ENCODE measurements around the gene PPP3CA.
"Not testable (repeated sequence)": the region's sequence is repeated elsewhere in the genome, so short reads cannot be mapped to it uniquely, and the experiment has no call there.

PPP3CA gene

DNA sequence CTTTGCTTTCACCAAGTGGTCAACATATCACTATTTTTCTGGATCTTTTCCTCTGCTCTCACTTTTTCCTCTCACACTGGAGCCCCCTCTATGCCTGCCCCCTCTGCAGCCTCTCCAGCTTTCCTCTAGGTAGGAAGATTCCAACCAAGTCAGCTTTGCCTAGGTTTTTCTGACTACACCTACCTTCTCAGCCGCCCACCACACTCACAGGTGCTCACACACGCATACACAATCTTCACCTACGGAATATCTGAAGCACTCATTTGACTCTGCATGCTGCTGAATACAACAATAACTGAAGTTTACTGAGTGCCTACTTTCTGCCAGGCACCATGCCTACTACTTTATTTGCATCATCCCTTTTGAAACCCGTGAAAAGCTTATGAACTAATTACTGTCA lies 328.0 kb downstream of the PPP3CA start:
- DNase-seq (ENCODE audit: low spot score): no peak
- FAIRE-seq: no peak

DNA sequence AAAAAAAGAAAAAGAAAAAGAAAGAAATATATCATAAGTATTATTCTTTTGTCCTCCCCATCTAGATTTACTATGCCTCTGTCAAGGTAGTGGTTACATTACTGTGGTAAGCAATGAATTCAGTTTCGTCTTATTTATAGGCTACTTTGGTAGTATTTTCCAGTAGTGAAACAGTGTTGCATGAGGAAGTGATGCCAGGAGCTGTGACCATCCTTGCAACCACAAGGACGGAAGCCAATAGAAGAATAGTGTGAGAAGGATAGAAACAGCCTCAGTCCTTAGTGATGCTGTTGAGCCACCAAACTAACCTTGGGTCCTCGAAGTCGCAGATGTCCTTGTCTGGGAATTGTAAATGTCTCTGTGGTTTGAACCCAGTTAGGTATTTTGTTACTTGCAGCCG lies 328.5 kb downstream of the PPP3CA start:
- FAIRE-seq (no peak), DNase-seq (ENCODE audit: low spot score) (no peak)

DNA sequence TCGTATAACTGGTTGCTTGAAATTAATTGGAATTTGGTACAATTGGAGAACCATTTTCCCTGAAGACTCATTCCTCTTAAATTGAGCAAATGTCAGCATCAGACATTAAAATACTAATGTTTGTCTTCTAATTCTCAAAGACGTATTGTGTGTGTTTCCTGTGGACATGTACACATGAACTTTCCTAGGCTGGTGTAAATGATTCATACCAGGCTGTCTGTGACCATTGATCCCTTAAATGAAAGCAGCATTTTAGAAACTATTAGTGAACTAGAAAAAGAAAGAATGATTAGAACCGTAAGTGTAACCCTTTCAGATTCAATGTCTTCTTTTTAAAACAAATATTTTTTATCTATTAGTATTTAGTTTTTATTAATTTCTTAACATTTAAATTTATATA lies 332.9 kb downstream of the PPP3CA start:
- DNase-seq (ENCODE audit: low spot score) (no peak), FAIRE-seq (no peak)

DNA sequence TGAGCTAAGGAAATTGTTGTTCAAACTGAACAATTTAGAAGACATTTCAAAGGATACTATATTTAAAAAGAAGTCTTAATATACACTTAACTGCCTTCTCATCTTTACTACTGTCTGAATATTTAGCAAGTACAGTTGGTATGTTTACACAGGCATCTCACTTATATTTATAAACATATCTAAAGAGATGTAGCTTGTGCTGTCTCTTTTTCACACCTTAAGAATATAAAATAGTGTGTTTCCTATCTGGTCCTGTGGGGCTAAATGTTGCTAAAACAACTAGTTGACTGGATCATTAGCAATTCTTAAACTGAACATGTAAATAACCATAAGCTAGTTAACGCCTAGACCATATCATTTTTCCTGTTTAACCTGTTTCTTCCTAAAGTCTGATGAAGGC lies 336.3 kb downstream of the PPP3CA start:
- FAIRE-seq (no peak), DNase-seq (ENCODE audit: low spot score) (no peak)

DNA sequence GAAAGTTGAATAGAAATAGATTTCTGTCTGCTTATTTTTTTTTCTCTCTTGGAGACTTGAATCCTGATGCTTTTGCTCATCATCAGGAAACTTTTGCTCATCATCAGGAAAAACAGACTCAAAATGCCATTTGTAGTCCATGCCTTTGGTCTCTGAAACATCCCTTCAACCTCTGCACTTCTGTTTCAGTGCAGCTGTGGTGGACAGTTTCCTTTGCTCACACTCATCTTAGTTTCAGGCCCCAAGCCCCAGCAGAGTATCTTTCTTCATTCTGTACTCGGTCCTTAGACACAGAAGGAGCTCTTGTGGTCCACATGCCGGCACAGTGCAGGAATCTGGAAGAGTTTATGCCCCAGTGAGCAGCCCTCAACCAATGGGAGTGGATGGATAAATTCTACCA lies 337.9 kb downstream of the PPP3CA start:
- peak; percentile 68 for FAIRE-seq
- DNase-seq (ENCODE audit: low spot score): no peak

DNA sequence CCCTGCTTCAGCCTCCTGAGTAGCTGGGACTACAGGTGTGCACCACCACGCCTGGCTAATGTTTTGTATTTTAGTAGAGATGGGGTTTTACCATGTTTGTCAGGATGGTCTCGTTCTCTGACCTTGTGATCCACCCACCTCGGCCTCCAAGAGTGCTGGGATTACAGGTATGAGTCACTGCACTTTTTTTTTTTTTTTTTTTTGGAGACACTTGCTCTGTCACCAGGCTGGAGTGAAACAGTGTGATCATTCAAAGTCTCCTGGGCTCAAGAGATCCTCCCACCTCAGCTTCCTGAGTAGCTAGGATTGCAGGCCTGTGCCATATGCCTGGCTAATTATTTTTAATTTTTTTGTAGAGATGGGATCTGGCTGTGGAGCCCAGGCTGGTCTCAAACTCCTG lies 338.8 kb downstream of the PPP3CA start:
- no peak for DNase-seq (ENCODE audit: low spot score)
- no peak for FAIRE-seq

DNA sequence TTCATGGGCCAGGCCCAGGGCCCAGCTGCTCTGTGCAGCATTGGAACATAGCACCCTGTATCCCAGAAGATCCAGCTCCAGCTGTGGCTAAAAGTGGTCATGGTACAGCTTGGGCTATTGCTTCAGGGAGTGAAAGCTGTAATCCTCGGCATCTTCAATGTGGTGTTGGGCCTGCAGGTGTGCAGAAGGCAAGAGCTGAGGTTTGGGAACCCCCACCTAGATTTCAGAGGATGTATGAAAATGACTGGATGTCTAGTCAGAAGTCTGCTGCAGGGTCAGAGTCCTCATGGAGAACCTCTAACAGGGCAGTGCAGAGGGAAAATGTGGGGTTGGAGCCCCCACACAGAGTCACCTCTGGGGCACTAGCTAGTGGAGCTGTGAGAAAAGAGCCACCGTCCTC lies 341.7 kb downstream of the PPP3CA start:
- no peak for DNase-seq (ENCODE audit: low spot score)
- FAIRE-seq: no peak

DNA sequence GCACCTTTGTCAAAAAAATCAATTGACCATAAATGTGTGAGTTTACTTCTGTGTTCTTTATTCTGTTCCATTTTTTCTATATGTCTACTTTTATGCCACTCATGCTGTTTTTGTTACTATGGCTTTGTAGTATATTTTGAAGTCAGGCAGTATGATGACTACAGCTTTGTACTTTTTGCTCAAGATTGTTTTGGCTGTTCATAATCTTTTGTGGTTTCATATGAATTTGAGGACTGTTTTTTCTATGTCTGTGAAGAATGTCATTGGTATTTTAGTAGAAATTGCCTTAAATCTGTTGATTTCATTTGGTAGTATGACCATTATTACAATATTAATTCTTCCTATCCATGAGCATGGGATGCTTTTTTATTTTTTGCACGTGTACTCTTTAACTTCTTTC lies 346.8 kb downstream of the PPP3CA start:
- no peak for FAIRE-seq

DNA sequence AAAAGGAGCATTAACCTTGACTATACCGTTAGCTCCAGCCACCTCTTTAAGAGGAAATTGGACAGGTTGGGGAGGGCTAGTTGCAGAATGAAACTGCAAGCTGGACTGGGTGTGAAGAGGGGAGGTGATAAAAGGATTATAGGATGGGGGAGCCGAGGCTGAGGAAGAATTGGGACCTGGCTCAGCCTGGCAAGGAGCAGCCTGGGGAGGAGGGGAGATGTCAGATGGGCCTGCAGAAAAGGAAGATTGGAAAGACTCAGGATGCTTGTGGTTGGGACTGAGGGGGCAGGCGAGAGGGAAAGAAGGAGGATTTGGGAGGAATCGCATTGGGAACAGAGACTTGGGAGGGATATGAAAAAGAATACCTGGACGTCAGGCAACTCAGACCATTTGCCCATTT lies 351.7 kb downstream of the PPP3CA start:
- no peak for DNase-seq (ENCODE audit: low spot score)
- no peak for FAIRE-seq

More for the DNA sequence above, 346.8 kb downstream of the PPP3CA start:
- DNase-seq (ENCODE audit: low spot score): no peak

DNA sequence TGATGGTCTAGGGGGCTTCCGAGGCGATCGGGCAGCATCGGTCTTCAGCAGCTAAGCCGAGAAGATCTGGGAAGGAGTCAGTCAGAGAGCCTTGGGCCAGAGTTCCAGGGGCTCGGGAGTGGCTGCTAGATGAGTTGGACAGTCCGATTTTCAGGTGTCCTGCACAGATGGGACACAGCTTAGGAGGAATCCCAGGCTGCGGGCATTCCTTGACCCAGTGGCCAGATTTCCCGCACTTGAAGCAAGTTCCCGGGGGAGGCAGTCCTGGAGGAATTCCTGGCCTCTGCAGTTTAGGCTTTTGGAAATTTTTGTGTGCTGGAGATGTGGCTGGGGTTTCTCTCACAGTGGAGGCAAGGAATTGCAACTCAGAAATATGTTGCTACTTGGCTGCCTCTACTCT lies 352.3 kb downstream of the PPP3CA start:
- DNase-seq (ENCODE audit: low spot score); FAIRE-seq: not testable (repeated sequence)

DNA sequence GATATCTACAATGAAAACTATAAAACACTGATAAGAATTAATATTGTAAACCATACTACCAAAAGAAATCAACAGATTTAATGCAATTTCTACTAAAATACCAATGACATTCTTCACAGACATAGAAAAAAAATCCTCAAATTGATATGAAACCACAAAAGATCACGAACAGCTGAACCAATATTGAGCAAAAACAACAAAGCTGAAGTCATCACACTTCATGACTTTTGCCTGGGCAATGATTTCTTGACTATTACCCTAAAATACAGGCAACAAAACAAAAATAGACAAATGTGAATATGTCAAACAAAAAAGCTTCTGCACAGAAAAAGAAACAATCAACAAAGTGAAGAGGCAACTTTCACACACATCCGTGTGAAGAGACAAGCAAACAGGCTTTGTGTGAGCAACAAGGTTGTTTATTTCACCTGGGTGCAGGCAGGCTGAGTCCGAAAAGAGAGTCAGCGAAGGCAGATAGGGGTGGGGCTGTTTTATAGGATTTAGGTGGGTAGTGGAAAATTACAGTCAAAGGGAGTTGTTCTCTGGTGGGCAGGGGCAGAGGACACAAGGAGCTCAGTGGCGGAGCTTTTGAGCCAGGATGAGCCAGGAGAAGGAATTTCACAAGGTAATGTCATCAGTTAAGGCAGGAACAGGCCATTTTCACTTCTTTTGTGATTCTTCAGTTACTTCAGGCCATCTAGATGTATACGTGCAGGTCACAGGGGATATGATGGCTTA lies 355.8 kb downstream of the PPP3CA start:
- DNase-seq (ENCODE audit: low spot score); FAIRE-seq: not testable (repeated sequence)

DNA sequence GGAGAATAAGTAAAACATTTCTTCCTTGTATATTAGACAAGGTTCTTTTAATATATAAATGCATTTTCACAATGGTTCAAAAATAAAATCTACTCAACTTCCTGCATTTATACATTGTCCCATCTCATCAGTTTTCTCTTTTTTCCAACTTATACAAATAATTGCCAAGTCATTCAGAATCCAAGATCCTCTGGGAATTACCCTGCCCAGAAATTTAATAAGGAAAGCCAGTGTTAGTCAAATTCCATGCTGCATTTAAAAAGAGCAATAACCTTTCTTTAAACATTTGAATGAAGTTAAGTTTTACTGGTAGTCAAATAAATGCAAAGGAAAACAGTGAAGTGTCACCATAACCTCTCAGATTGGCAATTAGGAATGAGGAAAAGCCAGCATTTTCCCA lies 357.9 kb downstream of the PPP3CA start:
- no peak for FAIRE-seq
- DNase-seq (ENCODE audit: low spot score): no peak

DNA sequence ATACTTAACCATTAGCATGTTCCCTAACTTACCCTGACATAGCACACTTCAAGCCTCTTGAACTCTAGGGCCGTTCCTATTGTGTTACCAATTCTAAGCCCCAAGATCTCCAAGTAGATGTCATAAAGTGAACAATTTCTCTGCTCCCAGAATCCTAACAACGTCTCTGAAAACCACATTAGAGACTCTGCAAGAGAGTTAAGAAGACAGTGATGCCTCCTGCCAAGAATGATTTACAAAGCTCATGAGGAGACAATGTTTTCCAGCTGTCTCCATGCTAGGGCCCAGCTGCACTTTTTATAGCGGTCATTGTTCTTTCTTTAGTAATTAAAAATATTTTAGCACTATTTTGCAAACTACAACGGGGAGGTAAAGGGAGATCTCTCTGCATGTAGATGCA lies 358.4 kb downstream of the PPP3CA start:
- FAIRE-seq: no peak
- no peak for DNase-seq (ENCODE audit: low spot score)

DNA sequence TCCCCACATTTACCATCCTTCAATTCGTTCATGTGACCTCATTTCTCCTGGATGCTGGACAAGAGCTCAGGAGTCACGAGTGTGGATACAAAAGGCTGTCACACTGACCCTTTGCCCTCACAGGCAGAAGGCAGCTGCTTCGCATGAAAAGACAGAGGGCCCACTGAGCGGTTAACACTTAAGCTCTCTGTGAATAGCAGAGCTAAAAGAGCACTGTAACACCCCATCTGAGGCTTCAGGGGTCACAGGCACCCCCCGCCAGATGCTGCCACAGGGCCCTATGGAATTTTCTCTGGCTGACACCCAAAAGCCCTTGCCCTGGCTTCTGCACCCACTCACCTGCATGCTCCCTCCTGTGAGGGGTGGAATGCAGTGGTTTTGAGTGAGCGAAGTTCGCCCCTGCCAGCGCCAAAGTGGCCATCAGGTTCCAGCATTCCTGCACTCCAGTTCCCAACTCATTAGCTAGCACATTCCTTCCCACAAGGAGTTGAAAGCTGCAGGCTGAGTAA lies 360.9 kb downstream of the PPP3CA start:
- FAIRE-seq: no peak
- DNase-seq (ENCODE audit: low spot score): no peak

DNA sequence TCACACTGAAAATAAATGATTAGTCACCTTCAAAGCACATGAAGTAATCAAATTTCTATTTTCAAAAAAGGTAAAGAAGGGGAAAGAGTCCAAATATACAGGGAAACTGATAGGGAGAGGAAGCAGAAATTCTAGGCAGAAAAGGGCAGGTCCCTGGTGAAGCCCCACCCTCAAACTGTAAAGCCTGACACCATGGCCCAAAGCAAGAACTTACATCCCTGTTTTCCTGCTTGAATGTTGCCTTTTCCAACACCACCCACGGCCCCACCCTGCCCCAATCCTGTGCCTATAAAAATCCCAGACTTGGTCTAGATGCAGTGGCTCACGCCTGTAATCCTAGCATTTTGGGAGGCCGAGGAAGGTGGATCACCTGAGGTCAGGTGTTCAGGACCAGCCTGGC lies 361.8 kb downstream of the PPP3CA start:
- FAIRE-seq: no peak
- DNase-seq (ENCODE audit: low spot score): no peak

DNA sequence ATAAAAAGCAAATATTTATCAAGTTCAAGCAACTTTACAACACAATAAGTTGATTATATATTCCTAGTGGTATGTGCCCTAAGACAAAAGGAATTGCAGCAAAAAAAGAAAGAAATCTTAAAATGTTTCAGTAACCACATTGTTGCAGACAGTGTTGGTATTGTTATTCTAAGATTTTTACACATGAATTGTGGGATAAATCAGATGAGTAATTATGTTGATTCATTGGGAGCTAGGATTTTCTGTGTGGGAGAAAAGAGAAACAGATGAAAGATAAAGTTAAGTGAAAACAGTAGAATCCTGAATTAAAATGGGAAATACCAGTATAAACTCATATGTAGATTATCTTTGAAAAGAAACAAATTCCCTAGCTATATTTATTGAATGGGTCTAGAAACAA lies 362.4 kb downstream of the PPP3CA start:
- FAIRE-seq: no peak
- no peak for DNase-seq (ENCODE audit: low spot score)

DNA sequence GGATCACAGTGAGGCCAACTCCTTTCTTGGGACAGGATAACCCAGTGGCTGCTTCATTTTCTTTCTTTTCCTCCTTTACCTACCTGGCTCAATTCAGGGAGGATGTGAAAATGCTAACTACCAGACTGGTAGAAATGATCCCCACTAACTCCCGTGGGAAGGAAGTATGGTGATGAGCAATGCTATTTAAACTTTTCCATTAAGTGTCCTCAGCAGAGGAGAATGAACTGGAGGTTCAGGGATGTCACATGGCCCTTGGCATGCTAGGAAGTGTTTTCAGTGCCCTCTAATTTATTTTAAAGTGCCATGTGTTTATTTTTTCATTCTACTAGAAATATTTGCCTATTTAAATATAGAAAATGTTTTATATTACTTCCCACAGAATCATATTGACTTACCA lies 363.9 kb downstream of the PPP3CA start:
- FAIRE-seq: no peak
- DNase-seq (ENCODE audit: low spot score): no peak

DNA sequence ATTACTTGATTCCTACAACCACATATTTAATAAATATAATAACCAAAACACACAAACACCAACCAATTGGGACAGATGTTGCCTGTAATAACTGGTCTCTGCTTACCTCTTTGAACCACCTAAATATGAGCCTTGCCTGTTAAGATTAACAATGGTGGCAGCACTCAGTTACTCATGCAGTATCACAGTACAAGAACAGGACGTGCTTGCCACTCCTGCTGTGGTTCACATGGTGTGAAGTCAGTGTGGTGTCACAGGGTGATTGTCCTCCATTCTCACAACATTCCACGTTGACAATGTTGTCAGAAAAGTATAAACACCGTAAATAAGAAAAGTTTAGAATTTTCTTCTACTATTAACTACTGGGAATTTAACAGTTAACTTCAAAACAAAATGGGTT lies 365.0 kb downstream of the PPP3CA start:
- FAIRE-seq (peak; percentile 86), DNase-seq (ENCODE audit: low spot score) (no peak)

DNA sequence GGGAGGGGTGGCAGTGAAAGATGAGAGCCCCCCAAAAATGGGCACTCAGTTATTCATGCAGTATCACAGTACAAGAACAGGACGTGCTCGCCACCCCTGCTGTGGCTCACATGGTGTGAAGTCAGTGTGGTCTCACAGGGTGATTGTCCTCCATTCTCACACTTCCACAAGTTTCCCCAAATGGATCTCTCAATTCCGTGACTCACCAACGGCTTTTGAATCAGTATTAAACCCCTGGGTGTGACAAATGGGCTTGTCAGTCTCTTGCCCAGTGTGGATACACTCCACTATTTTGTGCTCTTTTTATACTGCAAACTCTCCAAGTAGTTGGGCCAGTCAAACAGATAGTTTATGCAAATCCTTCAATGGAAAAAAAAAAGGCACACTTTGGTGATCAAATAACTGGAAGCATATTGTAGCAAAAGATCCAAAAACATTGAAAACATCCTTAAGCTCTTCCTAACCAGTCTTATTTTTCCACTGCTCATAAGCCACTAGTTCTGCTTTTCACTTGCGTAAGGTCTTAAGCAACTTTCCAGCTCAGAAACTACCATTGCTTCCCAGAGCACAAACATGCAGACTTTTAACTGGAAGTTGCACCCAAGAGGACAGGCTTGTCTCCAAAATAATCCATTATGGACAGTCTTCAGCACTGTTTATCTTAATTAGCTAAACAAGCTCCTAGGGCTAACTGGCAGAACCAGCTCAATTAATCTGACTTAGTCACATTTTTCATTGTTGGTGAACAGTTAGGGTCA lies 365.7 kb downstream of the PPP3CA start:
- FAIRE-seq (no peak), DNase-seq (ENCODE audit: low spot score) (no peak)

DNA sequence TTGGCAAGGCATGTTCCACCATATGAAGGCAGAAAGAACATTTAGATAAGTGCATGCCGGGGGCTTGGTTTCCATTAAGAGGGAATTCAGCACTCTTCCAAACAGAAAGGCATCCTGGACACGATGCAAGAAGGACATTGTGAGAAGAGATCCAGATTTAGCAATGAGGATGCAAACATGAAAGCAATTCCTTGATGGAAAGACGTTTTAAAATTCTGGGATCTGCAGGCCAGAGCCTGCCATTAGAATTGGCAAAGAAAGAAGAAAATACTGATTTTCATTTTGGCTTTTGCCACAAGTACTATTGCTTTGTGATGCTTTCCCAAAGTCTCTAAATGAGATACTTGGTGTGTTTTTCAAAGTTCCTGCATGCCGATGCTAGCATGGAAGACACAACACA lies 367.6 kb downstream of the PPP3CA start:
- no peak for DNase-seq (ENCODE audit: low spot score)
- FAIRE-seq: no peak

DNA sequence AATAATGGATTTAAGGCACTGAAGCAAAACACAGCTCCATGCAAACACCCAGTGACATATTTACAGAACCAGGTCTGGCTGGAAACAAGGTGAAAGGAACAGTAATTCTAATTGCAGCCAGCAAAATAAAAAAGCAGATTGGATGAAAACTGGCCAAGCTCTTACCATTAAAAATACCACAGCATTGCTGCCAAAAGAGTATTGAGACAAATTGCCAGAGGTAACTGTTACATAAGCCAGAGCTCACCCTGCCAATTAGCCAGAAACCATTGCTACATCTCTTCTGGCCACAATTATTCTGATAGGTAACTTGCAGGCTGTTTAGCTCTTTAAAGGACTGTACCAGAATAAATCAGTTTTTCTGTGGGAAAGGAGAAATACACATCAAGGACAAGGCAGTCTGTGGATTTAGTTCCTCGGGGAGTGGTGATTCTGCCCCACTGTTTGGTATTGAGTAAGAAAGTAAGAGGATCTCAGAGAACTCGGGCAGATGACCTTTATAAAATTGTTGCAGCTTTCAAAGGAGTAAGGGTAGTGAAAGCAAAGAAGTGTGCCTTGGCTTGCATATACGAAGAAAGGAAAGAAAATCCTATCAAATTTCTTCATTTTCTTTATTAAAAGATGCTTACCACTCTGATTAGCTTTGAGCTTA lies 369.5 kb downstream of the PPP3CA start:
- no peak for DNase-seq (ENCODE audit: low spot score)
- FAIRE-seq: no peak

DNA sequence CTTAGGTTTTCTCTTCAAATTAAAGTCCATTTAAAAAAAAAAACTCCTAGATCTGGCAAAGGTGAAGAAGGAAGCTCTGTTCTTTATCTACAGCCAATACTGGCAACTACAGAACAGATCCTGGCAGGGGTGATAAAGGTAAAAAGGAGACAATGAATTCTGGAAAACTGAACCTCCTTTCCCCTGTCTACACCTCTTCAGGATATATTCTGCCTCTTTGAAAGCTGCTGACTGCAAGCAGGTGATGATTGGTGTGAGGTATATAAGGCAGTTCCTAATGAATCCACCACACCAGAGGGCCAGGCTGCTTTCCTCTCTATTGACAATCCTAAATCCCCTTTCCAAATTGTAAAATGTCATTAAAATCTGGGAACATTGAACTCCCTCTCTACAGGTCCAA lies 370.1 kb downstream of the PPP3CA start:
- FAIRE-seq (no peak), DNase-seq (ENCODE audit: low spot score) (no peak)
